Fibroblast of pulmonary artery (primary cell): ENCODE data around the gene MAST4.

ENCODE experiments used
- DNase-seq: peaks from one replicate; pipeline ENCODE4 v3.0.0-alpha.2; 2010; ENCODE audit warnings: low read depth
- H3K4me3 ChIP-seq: replicated peaks from 2 replicates; pipeline ENCODE4 v1.5.1; 2011; ENCODE audit warnings: low read depth, mild to moderate bottlenecking, control low read depth, low read length, moderate library complexity
- CTCF ChIP-seq: IDR thresholded peaks from 2 replicates; pipeline ENCODE4 v1.5.1; 2011; ENCODE audit warnings: mild to moderate bottlenecking, control low read depth, low read length, inconsistent platforms; ENCODE audit errors: missing control alignments

Gene MAST4

GRCh38 chr5:66861402-66861801 is 265.2 kb downstream of the MAST4 start:
- DNase-seq, result no peak
- TF ChIP-seq CTCF, result no peak
- H3K4me3 ChIP-seq, result no peak overlapping the region

- no peak for DNase-seq
- TF ChIP-seq CTCF, result no peak
- no peak overlapping the region for H3K4me3 ChIP-seq
Observed at GRCh38 chr5:66862020-66862419, 265.8 kb downstream of the MAST4 start.

GRCh38 chr5:66863243-66864170 is 267.3 kb downstream of the MAST4 start:
- TF ChIP-seq CTCF, result no peak
- H3K4me3 ChIP-seq, result no peak overlapping the region
- DNase-seq, result no peak

GRCh38 chr5:66864240-66864884 is 268.2 kb downstream of the MAST4 start:
- peak; percentile 82 for TF ChIP-seq CTCF
- H3K4me3 ChIP-seq, result no peak overlapping the region
- DNase-seq, result peak; percentile 93

- no peak for DNase-seq
- H3K4me3 ChIP-seq, result no peak overlapping the region
- TF ChIP-seq CTCF, result no peak
Observed at GRCh38 chr5:66867618-66868322, 271.6 kb downstream of the MAST4 start.

- H3K4me3 ChIP-seq, result no peak overlapping the region
- TF ChIP-seq CTCF, result no peak
- DNase-seq, result no peak
Observed at GRCh38 chr5:66869347-66869746, 273.2 kb downstream of the MAST4 start.
